ENCODE measurements around the gene SARNP.
A peak's percentile ranks its signal among the peaks of the same experiment; 100 is the strongest.
"Not testable (repeated sequence)": the region's sequence is repeated elsewhere in the genome, so short reads cannot be mapped to it uniquely, and the experiment has no call there.

SARNP gene

DNA sequence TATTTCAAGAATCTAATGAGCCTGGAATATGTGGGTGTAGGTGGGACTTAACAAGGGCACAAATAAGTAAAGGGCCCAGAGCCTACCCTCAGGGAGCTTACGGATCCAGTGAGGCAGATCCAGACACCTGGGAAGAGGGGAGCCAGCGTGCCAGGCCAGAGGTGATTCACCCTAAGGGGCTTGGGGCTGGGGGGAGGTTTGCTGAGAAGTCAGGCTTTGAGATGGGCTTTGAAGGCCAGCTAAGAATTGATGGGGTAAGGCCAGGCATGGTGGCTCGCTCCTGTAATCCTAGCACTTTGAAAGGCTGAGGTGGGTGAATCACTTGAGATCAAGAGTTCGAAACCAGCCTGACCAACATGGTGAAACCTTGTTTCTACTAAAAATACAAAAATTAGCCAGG is 25.9 kb upstream of the SARNP start:
- no peaks in the 10 kb centered on the region for H3K36me3 ChIP-seq (replicated peaks)
- H3K27me3 ChIP-seq (replicated peaks) = no peaks in the 10 kb centered on the region
- DNase-seq = no peak
- H3K4me3 ChIP-seq (ENCODE audit: low read depth, low read length) = no peak overlapping the region
- in situ Hi-C loops (cut with HindIII; ENCODE audit: low pct_ligation_motif_present, low sequenced_read_pairs) = no loop called here
- no peak overlapping the region for H3K27ac ChIP-seq
- TF ChIP-seq, protein P1, sequence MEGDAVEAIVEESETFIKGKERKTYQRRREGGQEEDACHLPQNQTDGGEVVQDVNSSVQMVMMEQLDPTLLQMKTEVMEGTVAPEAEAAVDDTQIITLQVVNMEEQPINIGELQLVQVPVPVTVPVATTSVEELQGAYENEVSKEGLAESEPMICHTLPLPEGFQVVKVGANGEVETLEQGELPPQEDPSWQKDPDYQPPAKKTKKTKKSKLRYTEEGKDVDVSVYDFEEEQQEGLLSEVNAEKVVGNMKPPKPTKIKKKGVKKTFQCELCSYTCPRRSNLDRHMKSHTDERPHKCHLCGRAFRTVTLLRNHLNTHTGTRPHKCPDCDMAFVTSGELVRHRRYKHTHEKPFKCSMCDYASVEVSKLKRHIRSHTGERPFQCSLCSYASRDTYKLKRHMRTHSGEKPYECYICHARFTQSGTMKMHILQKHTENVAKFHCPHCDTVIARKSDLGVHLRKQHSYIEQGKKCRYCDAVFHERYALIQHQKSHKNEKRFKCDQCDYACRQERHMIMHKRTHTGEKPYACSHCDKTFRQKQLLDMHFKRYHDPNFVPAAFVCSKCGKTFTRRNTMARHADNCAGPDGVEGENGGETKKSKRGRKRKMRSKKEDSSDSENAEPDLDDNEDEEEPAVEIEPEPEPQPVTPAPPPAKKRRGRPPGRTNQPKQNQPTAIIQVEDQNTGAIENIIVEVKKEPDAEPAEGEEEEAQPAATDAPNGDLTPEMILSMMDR (IDR thresholded peaks at IDR 0.05; ENCODE audit: low read depth, low read length, missing control alignments) = no peak

DNA sequence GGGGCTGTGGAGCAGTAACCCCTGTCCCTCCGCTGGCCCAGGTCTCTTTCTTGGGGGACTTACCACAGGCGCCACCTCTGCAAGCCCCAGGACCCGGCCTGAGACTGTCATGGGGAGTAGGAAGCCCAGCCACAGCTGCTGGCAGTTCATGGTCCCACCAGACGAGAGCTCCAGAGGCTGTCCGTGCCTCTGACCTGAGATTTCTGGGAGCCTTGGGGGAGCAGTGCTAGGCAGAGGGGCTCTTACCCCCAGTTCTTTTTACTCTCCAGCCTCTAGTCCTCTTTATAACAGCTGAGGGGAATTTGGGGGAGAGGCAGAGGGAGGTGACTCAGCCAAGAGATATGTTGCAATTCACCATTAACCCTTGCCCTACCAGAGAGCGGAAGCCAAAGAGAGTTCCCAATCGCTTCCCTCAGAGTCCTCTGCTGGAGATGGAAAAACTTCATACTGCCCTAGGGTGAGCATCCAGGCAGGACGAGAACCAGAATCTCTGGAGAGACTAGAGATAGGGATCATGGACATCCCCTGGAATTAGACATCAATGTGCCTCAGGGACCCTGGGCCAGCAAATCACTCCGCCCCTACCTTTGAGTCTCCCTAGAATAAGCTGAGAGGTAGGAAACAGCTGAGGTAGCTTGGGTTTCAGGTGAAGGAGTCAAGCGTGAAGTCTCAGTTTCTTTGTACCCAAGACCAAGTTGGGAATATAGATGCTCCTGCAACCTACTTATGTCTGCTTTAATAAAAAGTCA is 25.3 kb upstream of the SARNP start, which contains the start of gene MMP19:
Gene MMP19, minus strand, starts transcription at position 256 of the 749 bp plus-strand sequence. Its CDS starts 106 bp downstream, at position 150.
- in situ Hi-C loops (cut with HindIII; ENCODE audit: low pct_ligation_motif_present, low sequenced_read_pairs) = no loop called here
- DNase-seq = peak; percentile 68
- Histone ChIP-seq H3K4me3 (ENCODE audit: low read depth, low read length) (peak within 1 kb of the TSS; percentile 53), H3K27me3 (replicated peaks) (no peaks in the 10 kb centered on the region), H3K27ac (peak within 1 kb of the TSS; percentile 12), H3K36me3 (replicated peaks) (no peaks in the 10 kb centered on the region)
- TF ChIP-seq, protein P1 (IDR thresholded peaks at IDR 0.05; ENCODE audit: low read depth, low read length, missing control alignments) = peak; percentile 23

DNA sequence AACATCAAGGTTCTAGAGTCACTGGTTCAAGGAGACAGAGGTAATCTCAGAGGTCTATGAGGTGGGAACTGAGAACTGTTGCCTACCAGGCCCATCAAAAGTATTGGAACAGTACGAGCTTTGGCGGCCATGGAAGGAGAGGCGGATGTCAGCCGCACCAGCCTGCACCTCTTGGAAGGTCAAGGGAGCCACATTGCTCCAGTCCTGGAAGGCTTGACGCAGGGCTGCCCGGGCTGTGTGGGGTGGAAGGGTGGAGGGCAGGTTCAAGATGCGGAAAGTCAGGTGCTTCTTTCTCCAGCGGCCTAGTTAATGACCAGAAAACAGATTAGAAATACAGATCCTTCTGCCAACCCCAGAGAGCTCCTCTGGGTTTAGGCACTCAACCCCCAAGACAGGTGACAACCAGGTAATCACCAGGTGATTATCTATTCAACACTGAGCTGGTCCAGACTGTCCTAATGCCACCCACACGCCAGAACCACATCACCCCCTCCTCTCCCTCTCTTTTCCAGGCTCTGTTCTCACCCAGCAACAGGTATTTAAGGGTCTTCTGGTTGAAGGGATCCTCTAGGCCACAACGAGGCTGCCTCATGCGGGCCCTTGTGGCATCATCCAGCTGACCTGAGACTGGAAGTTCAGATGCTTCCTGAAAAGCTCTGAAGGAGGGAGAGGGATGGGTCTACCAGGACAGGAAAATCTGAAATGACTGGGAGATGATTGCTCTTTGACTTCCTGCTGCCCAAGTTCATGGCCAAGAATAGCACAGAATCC is 23.2 kb upstream of the SARNP start:
- in situ Hi-C loops (cut with HindIII; ENCODE audit: low pct_ligation_motif_present, low sequenced_read_pairs) = no loop called here
- TF ChIP-seq, protein P1 (IDR thresholded peaks at IDR 0.05; ENCODE audit: low read depth, low read length, missing control alignments) = no peak
- Histone ChIP-seq H3K27me3 (replicated peaks) (no peaks in the 10 kb centered on the region), H3K4me3 (ENCODE audit: low read depth, low read length) (no peak overlapping the region), H3K27ac (no peak overlapping the region), H3K36me3 (replicated peaks) (no peaks in the 10 kb centered on the region)
- DNase-seq = no peak

DNA sequence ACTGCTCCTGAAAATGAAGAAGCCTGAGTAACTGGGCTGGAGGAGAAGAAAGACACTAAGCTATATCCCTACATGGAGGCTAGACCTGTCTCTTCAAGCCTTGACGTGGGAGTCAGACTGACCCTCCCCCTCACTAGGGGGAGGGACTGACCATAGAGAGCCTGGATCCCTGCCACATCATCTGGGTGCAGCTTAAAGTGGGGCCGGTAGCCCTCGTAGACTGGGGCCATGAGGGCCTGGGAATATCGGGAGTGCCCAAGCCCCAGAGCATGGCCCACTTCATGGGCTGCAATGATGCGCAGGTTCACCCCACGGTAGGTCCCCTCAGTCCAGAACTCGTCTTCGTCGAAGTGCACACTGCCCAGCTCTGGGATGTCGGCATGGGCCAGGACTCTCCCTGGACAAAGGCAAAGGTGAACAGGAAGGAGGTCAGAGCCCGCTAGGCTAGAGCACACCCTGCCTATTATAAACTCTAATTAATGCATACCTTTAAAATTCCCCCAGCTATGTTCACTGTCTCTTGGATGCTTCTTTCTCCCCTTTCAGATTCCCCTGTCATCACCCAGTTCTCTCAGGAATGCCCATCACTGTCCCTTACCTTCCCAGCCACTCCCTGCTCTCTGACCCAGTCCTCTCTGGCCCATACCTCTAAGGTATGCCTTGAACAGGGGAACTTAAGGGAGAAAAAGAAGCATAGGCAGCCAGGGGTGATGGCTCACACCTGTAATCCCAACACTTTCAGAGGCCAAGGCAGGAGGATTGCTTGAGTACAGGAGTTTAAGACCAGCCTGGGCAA is 22.0 kb upstream of the SARNP start:
- TF ChIP-seq, protein P1 (IDR thresholded peaks at IDR 0.05; ENCODE audit: low read depth, low read length, missing control alignments) = no peak
- Histone ChIP-seq H3K4me3 (ENCODE audit: low read depth, low read length) (no peak overlapping the region), H3K36me3 (replicated peaks) (no peaks in the 10 kb centered on the region), H3K27me3 (replicated peaks) (no peaks in the 10 kb centered on the region), H3K27ac (no peak overlapping the region)
- DNase-seq = no peak
- in situ Hi-C loops (cut with HindIII; ENCODE audit: low pct_ligation_motif_present, low sequenced_read_pairs) = no loop called here

DNA sequence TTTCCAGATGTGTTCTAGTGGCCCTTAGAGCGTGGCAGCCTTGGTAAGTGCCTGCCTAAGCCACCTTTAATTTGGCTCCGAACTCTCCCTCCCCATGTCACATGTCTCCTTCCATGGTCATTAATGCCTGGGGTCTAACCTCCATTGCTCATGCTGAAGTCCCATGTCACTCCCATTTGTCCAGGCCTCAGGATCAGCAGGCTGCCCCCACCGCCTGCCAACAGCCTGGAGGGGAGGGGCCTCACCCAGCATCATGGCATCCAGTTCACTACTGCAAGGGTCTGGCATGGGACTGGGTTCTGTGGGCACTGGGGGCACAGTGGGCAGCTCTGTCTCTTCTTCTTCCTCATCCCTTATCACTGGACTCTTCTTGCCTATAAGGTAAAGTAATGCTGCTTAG is 20.8 kb upstream of the SARNP start:
- no peaks in the 10 kb centered on the region for H3K36me3 ChIP-seq (replicated peaks)
- TF ChIP-seq, protein P1 (IDR thresholded peaks at IDR 0.05; ENCODE audit: low read depth, low read length, missing control alignments) = no peak
- H3K27me3 ChIP-seq (replicated peaks) = no peaks in the 10 kb centered on the region
- DNase-seq = no peak
- in situ Hi-C loops (cut with HindIII; ENCODE audit: low pct_ligation_motif_present, low sequenced_read_pairs) = no loop called here
- H3K27ac ChIP-seq = no peak overlapping the region
- no peak overlapping the region for H3K4me3 ChIP-seq (ENCODE audit: low read depth, low read length)

DNA sequence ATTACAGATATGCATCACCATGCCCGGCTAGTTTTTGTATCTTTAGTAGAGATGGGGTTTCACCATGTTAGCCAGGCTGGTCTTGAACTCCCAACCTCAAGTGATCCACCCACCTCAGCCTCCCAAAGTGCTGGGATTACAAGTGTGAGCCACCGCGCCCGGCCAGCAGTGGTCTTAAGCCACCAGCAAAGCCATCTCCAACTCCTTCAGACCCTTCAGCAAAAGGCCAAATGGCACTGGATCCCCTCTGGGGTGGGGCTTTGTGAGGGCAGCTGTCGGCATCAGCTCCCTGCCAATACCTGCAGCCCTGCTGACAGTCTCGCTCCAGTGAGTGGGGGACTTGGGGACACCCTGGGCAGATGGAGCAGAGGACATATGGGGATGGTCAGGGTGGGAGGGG is 16.9 kb upstream of the SARNP start:
- H3K27ac ChIP-seq; in situ Hi-C loops (cut with HindIII; ENCODE audit: low pct_ligation_motif_present, low sequenced_read_pairs); DNase-seq; H3K27me3 ChIP-seq (replicated peaks); H3K4me3 ChIP-seq (ENCODE audit: low read depth, low read length); H3K36me3 ChIP-seq (replicated peaks): not testable (repeated sequence)

Data from brain microvascular endothelial cell (primary cell).